Prostate gland (tissue), 2 donors: ENCODE measurements around the gene RCOR1.

Experiments used
- CTCF ChIP-seq, 4 experiments: fragments of 200-600 bp in 2 of 4; fragments of 450-650 bp in 2 of 4; sonication (generic) in 2 of 4; IDR thresholded peaks; 1 replicate in 3 of 4; 2 replicates in 1 of 4; pipeline ENCODE4 v1.5.1; 2016 to 2019; ENCODE audit warnings: antibody characterized with exemption in 4 of 4, mild to moderate bottlenecking in 2 of 4, moderate library complexity in 2 of 4
- POLR2A ChIP-seq: fragments of 450-650 bp; IDR thresholded peaks from one replicate; pipeline ENCODE4 v1.6.1; 2016; ENCODE audit warnings: antibody characterized with exemption, mild to moderate bottlenecking
- POLR2AphosphoS5 ChIP-seq: sonication (generic); formaldehyde crosslinking; IDR thresholded peaks from one replicate; pipeline ENCODE4 v1.6.1; 2017; ENCODE audit warnings: antibody characterized with exemption

- TF ChIP-seq CTCF (IDR thresholded peaks at IDR 0.05) (no peak), POLR2A (no peak), POLR2AphosphoS5 (no peak)
Measured at GRCh38 chr14:102544046-102544746, 48.3 kb upstream of the RCOR1 start.
